AML-193 (cell line): ENCODE results near the gene DPPA5.
"Not testable (repeated sequence)": the region's sequence is repeated elsewhere in the genome, so short reads cannot be mapped to it uniquely, and the experiment has no call there.

Experiments used
- DNase-seq, 2 experiments: peaks; one replicate each; lab custom pipeline; 2025; lab: John Stamatoyannopoulos, UW

Gene DPPA5

GRCh38 chr6:73364121-73364520 is 10.0 kb upstream of the DPPA5 start:
- DNase-seq = no peak

DNA sequence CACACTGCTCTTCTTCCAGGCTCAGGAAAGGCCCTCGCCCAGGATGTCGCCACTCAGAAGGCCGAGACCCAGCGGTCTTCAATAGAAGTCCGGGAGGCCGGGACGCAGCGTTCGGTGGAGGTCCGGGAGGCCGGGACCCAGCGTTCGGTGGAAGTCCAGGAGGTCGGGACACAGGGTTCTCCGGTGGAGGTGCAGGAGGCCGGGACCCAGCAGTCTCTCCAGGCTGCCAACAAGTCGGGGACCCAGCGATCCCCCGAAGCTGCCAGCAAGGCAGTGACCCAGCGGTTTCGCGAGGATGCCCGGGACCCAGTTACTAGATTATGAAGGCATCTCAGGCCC is 9.4 kb upstream of the DPPA5 start:
- DNase-seq = no peak

- no peak for DNase-seq
These were observed 8.9 kb upstream of the DPPA5 start for GRCh38 chr6:73362869-73363536.

GRCh38 chr6:73362358-73362757 is 8.3 kb upstream of the DPPA5 start, which contains the start of gene KHDC3L:
Gene KHDC3L, plus strand, starts transcription at chr6:73362658. Its CDS starts 72 bp downstream, at chr6:73362730.
- no peak for DNase-seq

DNA sequence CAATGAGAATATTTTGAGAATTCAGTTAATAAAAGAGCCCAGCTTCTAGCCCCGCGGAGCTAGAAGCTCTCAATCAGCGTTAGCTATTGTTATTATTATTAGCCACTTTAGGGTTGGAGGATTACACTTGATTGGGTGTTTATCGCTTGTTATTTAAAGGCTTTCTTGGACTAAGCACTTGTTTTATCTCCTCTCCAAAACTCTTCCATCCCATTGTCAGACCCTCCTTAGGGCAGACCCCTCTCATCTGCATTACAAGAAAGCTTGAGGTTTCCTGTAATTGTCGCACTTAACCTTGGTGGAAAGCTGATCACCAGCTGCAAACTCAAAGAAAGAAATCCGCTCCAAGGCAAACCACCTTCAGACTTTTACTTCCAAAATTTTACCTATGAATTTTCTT is 4.8 kb downstream of the DPPA5 start:
- DNase-seq = no peak

GRCh38 chr6:73348550-73349204 is 5.4 kb downstream of the DPPA5 start:
- DNase-seq = no peak

- DNase-seq = no peak
These were observed 10.9 kb downstream of the DPPA5 start for GRCh38 chr6:73343164-73343563.

GRCh38 chr6:73342174-73342573 is 11.9 kb downstream of the DPPA5 start:
- DNase-seq = no peak

DNA sequence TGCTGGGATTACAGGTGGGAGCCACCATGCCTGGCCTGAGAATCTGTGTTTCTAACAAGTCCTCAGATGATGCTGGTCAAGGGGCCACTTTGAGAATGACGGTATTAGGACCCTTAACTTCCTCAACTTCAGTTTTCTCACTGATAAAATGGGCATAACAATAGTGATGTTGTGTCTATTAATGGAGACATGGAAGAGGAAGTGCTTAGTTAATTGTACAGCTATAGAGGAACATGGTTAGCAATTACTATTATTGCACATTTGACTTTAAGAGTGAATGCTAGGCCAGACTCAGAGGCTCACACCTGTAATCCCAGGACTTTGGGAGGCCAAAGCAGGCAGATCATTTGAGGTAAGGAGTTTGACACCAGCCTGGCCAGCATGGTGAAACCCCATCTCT is 12.7 kb downstream of the DPPA5 start:
- peak in 1 of 2 experiments; percentile 4 for DNase-seq

- no peak for DNase-seq
These were observed 14.0 kb downstream of the DPPA5 start for GRCh38 chr6:73340048-73340447.

DNA sequence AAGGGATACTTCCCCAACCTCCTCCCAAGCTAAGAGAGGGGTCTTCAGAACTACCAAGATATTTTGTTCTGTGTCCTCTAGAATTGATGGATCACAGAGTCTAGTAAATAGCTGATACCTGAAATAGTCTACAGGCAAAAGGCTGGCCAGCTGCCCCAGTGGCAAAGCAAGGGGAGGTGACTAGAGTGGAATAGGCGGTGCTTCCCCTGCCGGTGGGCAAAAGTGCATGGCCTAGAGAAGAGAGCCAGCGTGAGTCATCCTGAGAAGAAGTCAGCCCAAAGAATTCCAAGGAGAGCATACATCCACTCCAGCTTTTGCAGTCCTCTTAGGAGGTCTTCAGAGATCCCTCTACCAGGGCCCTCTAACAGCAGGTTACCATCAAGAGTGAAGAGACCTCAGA is 14.7 kb downstream of the DPPA5 start:
- no peak for DNase-seq

DNA sequence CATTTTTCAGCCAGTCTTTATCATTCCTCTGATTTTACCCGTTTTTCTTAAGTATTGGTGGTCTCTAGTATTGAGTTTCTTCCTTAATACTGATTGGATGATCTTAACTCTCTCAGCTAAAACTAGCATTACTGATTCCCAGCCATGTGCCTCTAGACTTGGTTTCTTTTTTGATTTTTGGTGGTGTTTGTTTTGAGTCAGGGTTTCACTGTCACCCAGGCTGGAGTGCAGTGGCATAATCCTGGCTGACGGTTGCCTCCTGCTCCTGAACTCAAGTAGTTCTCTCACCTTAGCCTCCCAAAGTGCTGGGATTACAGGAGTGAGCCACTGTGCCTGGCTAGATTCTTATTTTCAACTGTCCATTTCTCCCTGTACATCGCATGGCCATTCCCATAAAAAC is 24.9 kb downstream of the DPPA5 start:
- no peak for DNase-seq

DNA sequence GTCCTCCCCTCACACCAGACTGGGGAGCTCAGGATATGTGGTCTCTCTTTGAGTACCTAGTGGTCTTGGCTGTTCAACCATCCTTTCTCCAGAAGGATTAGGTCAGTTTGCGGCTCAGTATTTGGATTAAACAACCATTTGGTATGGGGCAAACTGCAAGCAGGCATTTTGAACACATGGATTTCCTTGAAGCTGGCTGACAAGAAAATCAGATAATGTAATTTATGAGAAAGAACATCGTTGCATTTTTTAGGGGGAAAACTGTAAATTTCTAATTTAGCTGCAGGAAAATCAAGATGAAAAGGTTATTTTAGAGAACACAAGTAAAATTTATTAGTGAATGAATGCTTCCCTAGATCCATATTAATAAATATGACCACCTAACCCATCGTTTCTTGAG is 25.3 kb downstream of the DPPA5 start:
- DNase-seq = no peak

DNA sequence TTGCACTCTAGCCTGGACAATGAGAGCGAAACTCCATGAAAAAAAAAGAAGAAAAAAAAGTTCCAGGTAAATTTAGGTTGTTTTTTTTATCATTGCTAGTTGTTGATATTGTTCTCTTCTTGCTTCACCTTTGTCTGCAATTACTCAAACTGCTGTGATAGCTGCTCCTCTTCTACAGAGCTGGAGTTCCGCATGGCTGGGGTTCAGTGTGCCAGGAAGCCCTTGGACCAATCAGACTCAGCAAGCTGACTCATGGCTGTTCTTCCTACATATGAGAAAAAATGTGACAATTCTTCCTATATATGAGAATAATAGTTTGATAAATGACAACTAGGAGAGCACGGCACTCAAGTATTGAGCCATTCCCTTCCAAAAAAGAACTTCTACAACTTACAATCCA is 28.4 kb downstream of the DPPA5 start:
- no peak for DNase-seq

DNA sequence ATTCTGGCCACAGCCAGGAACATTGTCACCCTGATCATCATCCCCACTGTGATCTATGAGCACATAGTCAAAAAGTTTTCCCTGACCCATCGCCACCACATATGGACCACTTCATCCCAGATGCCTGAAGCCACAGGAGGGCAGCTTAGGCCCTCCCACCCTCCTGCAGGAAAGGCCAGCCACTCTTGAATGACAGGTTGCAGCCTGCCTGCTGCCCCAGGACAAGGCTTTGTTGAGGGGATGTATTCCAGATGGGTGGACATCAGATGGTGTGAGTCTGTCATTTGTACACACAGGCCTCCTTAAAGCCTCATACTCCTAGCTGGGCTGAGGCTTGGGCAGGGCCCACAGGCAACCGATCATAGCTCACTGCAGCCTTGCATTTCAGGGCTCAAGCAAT is 30.8 kb downstream of the DPPA5 start:
- DNase-seq = no peak

DNA sequence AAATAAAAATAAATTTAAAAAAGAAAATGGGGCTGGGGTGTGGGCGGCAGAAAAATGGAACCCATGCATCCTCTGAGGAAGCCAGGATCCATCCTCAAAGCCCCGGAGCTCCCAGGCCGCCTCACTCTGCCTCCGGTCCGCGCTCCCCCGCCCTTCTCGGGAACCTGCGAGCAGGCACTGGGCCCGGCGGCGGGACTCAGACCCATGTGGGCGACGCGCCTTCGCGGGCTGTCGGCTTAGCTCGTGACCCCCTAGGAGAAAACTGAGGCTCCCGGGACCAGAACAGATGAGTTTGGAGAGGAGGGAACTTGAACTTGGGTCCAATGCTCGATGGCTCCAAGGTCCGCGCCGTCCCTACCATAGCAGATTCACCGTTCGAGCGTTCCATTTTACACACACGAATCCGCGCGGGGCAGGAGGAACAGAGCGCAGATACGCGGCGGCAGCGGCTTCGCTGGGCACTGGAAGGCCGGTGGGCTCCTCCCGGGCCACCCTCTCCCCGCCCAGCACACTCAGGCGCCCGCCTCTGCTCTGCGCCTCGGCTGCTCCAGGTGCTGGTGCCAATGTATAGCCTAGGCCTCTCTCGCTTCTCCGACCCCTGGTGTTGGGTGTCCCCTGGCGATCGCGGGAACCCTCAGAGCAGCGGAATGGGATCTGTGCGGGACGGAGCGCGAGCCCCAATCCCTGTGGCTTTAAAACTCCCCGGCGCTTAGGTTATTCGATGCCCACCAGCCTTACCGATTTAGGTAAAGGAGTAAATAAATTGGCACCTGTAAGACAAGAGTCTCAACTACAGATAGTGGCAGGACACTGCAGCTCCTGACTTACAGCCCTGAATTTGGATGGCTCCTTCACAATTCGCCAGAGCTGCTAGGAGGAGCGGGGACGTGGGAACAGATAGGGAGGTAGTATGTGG is 39.2 kb downstream of the DPPA5 start:
- DNase-seq = no peak

DNA sequence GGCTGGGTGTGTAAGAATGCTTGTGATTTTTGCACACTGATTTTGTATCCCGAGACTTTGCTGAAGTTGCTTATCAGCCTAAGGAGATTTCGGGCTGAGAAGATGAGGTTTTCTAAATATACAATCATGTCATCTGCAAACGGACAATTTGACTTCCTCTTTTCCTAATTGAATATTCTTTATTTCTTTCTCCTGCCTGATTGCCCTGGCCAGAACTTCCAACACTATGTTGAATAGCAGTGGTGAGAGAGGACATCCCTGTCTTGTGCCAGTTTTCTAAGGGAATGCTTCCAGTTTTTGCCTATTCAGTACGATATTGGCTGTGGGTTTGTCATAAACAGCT is 43.6 kb downstream of the DPPA5 start:
- DNase-seq = not testable (repeated sequence)

- no peak for DNase-seq
These were observed 44.1 kb downstream of the DPPA5 start for GRCh38 chr6:73309785-73310502.

DNA sequence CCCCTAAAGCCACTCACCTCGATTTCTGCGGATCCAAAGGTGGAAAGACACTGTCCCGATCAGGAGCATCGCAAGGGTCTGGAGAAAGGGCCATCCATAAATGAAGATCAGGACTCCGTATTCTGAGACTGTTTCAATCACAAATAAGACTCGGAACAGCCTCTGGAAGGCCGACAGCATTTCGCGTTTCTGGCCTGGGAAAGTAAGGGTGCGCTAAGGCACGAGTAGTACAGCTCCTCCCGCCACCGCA is 44.6 kb downstream of the DPPA5 start:
- no peak for DNase-seq

DNA sequence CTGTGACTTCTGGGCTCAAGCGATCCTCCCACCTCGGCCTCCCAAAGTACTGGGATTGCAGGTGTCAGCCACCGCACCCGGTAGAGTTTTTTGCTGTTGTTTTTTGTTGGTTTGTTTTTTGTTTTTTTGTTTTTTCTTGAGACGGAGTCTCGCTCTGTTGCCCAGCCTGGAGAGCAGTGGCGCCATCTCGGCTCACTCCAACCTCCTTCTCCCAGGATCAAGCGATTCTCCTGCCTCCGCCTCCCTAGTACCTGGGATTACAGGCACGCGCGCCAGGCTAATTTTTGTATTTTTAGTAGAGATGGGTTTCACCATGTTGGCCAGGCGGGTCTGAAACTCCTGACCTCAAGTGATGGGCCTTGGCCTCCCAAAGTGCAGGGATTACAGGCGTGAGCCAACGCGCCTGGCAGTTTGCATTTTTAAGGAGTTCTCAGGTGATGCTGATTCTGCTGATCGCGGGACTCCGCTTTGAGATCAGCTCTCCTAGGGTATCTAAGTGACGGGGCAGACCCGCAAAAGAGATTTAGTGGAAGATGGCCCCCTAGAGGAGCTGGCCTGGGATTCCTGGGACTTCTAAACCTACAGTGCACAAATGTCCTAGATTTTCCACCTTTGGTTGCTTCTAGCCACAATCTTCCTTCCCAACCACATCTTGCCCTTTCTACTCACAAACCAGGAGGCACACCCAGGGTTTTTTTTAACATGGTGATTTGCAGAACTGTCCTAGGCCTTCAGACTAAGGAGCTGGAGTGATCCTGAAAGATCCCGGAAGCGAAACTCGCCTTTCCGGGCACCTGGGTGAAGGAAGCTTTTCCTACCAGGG is 45.2 kb downstream of the DPPA5 start:
- no peak for DNase-seq

GRCh38 chr6:73303773-73304172 is 50.3 kb downstream of the DPPA5 start:
- not testable (repeated sequence) for DNase-seq
